ENCODE data around the gene SLC44A3.
A peak's percentile ranks its signal among the peaks of the same experiment; 100 is the strongest.

The SLC44A3 gene

GRCh38 chr1:94873520-94874351 is 53.6 kb downstream of the SLC44A3 start:
- DNase-seq (ENCODE audit: low spot score): no peak

GRCh38 chr1:94874423-94874822 is 54.3 kb downstream of the SLC44A3 start:
- DNase-seq (ENCODE audit: low spot score): no peak

- no peak for DNase-seq (ENCODE audit: low spot score)
Measured at GRCh38 chr1:94875794-94876193, 55.6 kb downstream of the SLC44A3 start.

- no peak for DNase-seq (ENCODE audit: low spot score)
Measured at GRCh38 chr1:94876362-94876761, 56.2 kb downstream of the SLC44A3 start.

GRCh38 chr1:94878329-94878728 is 58.2 kb downstream of the SLC44A3 start:
- DNase-seq (ENCODE audit: low spot score): no peak

GRCh38 chr1:94883691-94884090 is 63.5 kb downstream of the SLC44A3 start:
- DNase-seq (ENCODE audit: low spot score): no peak

GRCh38 chr1:94884106-94884505 is 63.9 kb downstream of the SLC44A3 start:
- DNase-seq (ENCODE audit: low spot score): peak; percentile 67

- no peak for DNase-seq (ENCODE audit: low spot score)
Measured at GRCh38 chr1:94884507-94884906, 64.3 kb downstream of the SLC44A3 start.

- DNase-seq (ENCODE audit: low spot score): no peak
Measured at GRCh38 chr1:94886361-94886760, 66.2 kb downstream of the SLC44A3 start.

GRCh38 chr1:94887106-94887505 is 66.9 kb downstream of the SLC44A3 start:
- DNase-seq (ENCODE audit: low spot score): no peak

GRCh38 chr1:94887603-94888171 is 67.5 kb downstream of the SLC44A3 start:
- DNase-seq (ENCODE audit: low spot score): no peak

GRCh38 chr1:94888201-94888600 is 68.0 kb downstream of the SLC44A3 start:
- DNase-seq (ENCODE audit: low spot score): no peak

GRCh38 chr1:94892604-94893254 is 72.6 kb downstream of the SLC44A3 start:
- DNase-seq (ENCODE audit: low spot score): no peak

- no peak for DNase-seq (ENCODE audit: low spot score)
Measured at GRCh38 chr1:94894630-94895029, 74.5 kb downstream of the SLC44A3 start.

- no peak for DNase-seq (ENCODE audit: low spot score)
Measured at GRCh38 chr1:94895518-94895917, 75.4 kb downstream of the SLC44A3 start.

GRCh38 chr1:94898491-94899385 is 78.6 kb downstream of the SLC44A3 start:
- no peak for DNase-seq (ENCODE audit: low spot score)

GRCh38 chr1:94899756-94900155 is 79.6 kb downstream of the SLC44A3 start:
- DNase-seq (ENCODE audit: low spot score): no peak

GRCh38 chr1:94901841-94902240 is 81.7 kb downstream of the SLC44A3 start:
- DNase-seq (ENCODE audit: low spot score): no peak

GRCh38 chr1:94903280-94904009 is 83.3 kb downstream of the SLC44A3 start:
- DNase-seq (ENCODE audit: low spot score): no peak

GRCh38 chr1:94905207-94905606 is 85.0 kb downstream of the SLC44A3 start:
- DNase-seq (ENCODE audit: low spot score): no peak

- DNase-seq (ENCODE audit: low spot score): no peak
Measured at GRCh38 chr1:94906382-94906781, 86.2 kb downstream of the SLC44A3 start.

Data from cerebellar cortex (tissue), 1 donor.